A549 (cell line): ENCODE measurements around the gene MTG2. TPM values are rescaled to one million over a fixed set of nuclear protein-coding genes. Genes with fewer than 3 reads are reported as not detected.

Experiments used
- ATAC-seq, 2 experiments: fragments of 200-7000 bp in 1 of 2; fragments of >200 bp in 1 of 2; cut with Nextera tagmentation in 1 of 2; cut with Tn5 transposase in 1 of 2; 3 replicates each; pipeline versions ENCODE4 v1.8.0 to v1.9.1; 2018 to 2020; ENCODE audit warnings: mild to moderate bottlenecking in 1 of 2, moderate library complexity in 1 of 2
- CTCF ChIA-PET: fragments of 300-600 bp; sonication (Branson Sonifier 250); formaldehyde crosslinking; extraction: SDS; loops from one replicate; lab custom pipeline; 2021; ENCODE audit warnings: antibody characterized with exemption, inconsistent platforms; lab: Yijun Ruan, JAX
- POLR2A ChIA-PET: fragments of 350-600 bp; formaldehyde crosslinking; extraction: SDS; loops from one replicate; lab custom pipeline; 2021; ENCODE audit warnings: antibody characterized with exemption, inconsistent platforms; lab: Yijun Ruan, JAX
- DNase-seq, 2 experiments: peaks; one replicate each; pipeline versions ENCODE4 v3.0.0 to v3.0.0-alpha.2; 2011 to 2016; ENCODE audit warnings: low read depth in 1 of 2, low spot score in 1 of 2
- FAIRE-seq: peaks from 2 replicates; lab custom pipeline; 2011; peaks lifted over from hg19 to GRCh38; lab: Jason Lieb, UNC
- H3K27ac ChIP-seq, 2 experiments: fragments of >200 bp; sonication (Bioruptor Twin); formaldehyde crosslinking; 3 replicates each; pipeline ENCODE4 v1.5.1; 2016 to 2017
- H3K4me1 ChIP-seq: fragments of >200 bp; sonication (Bioruptor Twin); formaldehyde crosslinking; 3 replicates; pipeline ENCODE4 v1.6.1; 2016
- H3K4me2 ChIP-seq: fragments of >200 bp; sonication (Bioruptor Twin); formaldehyde crosslinking; 3 replicates; pipeline ENCODE4 v1.6.1; 2016
- H3K4me3 ChIP-seq: fragments of >200 bp; sonication (Bioruptor Twin); formaldehyde crosslinking; 3 replicates; pipeline ENCODE4 v1.5.1; 2016
- H3K9me3 ChIP-seq: fragments of >200 bp; sonication (Bioruptor Twin); formaldehyde crosslinking; 3 replicates; pipeline ENCODE4 v1.6.1; 2016
- CHD2 ChIP-seq: fragments of 150-350 bp; IDR thresholded peaks from 2 replicates; pipeline ENCODE4 v1.6.1; 2014; ENCODE audit warnings: low read length; ENCODE audit not compliant: partially characterized antibody
- EHMT2 ChIP-seq: fragments of 200-600 bp; sonication (generic); IDR thresholded peaks from 2 replicates; pipeline ENCODE4 v1.6.1; 2016; ENCODE audit warnings: antibody characterized with exemption, low read depth, mild to moderate bottlenecking, moderate library complexity
- ESRRA ChIP-seq: fragments of 150-350 bp; IDR thresholded peaks from 2 replicates; pipeline ENCODE4 v1.6.1; 2014; ENCODE audit warnings: mild to moderate bottlenecking, low read length, borderline replicate concordance
- FOSB ChIP-seq: fragments of 250-450 bp; sonication (Bioruptor Pico); IDR thresholded peaks from 2 replicates; pipeline ENCODE4 v1.5.0; 2020; ENCODE audit warnings: mild to moderate bottlenecking, moderate library complexity
- FOXS1 ChIP-seq: fragments of 250-450 bp; sonication (Bioruptor Pico); IDR thresholded peaks from 2 replicates; pipeline ENCODE4 v1.5.0; 2020; ENCODE audit warnings: mild to moderate bottlenecking, moderate library complexity
- HDAC2 ChIP-seq: fragments of 200-600 bp; sonication (generic); IDR thresholded peaks from 2 replicates; pipeline ENCODE4 v1.6.1; 2016
- JUN ChIP-seq, 2 experiments: fragments of >200 bp; sonication (Bioruptor Twin); formaldehyde crosslinking; IDR thresholded peaks; 2 replicates in 1 of 2; 3 replicates in 1 of 2; pipeline ENCODE4 v1.6.1; 2016 to 2017
- KDM5A ChIP-seq: fragments of 200-600 bp; sonication (generic); IDR thresholded peaks from 2 replicates; pipeline ENCODE4 v1.6.1; 2016; ENCODE audit warnings: antibody characterized with exemption, mild to moderate bottlenecking
- MAFK ChIP-seq: fragments of 450-650 bp; IDR thresholded peaks from 2 replicates; pipeline ENCODE4 v1.6.1; 2014; ENCODE audit not compliant: partially characterized antibody
- MAX ChIP-seq: IDR thresholded peaks from 2 replicates; pipeline ENCODE4 v1.6.1; 2012
- NPAS2 ChIP-seq: fragments of 250-450 bp; sonication (Bioruptor Pico); IDR thresholded peaks from 2 replicates; pipeline ENCODE4 v1.8.0; 2022; ENCODE audit warnings: mild to moderate bottlenecking, moderate library complexity, borderline replicate concordance
- PHF8 ChIP-seq: fragments of 200-600 bp; sonication (generic); IDR thresholded peaks from 2 replicates; pipeline ENCODE4 v1.6.1; 2016; ENCODE audit warnings: low read depth, mild to moderate bottlenecking, antibody characterized with exemption, moderate library complexity, borderline replicate concordance
- RAD21 ChIP-seq, 2 experiments: fragments of >200 bp in 1 of 2; sonication (Bioruptor Twin) in 1 of 2; formaldehyde crosslinking in 1 of 2; IDR thresholded peaks in 1 of 2; conservative IDR thresholded peaks in 1 of 2; 2 replicates in 1 of 2; 3 replicates in 1 of 2; pipeline ENCODE4 v1.6.1; 2012 to 2018; ENCODE audit warnings: inconsistent platforms in 1 of 2
- RARB ChIP-seq: fragments of 250-450 bp; sonication (Bioruptor Pico); IDR thresholded peaks from 2 replicates; pipeline ENCODE4 v1.8.0; 2021; ENCODE audit warnings: mild to moderate bottlenecking, moderate library complexity
- RCOR1 ChIP-seq: fragments of 150-350 bp; IDR thresholded peaks from 2 replicates; pipeline ENCODE4 v1.6.1; 2014; ENCODE audit warnings: antibody characterized with exemption, low read length, low read depth
- REST ChIP-seq: fragments of 200-600 bp; sonication (generic); IDR thresholded peaks from 2 replicates; pipeline ENCODE4 v1.6.1; 2016; ENCODE audit warnings: antibody characterized with exemption, mild to moderate bottlenecking, moderate library complexity
- ZNF302 ChIP-seq: fragments of 250-450 bp; sonication (Bioruptor Pico); IDR thresholded peaks from 2 replicates; pipeline ENCODE4 v1.9.0; 2021; ENCODE audit warnings: inconsistent platforms, mild to moderate bottlenecking, moderate library complexity
- ZSCAN20 ChIP-seq: fragments of 250-450 bp; sonication (Bioruptor Pico); IDR thresholded peaks from 2 replicates; pipeline ENCODE4 v1.8.0; 2022; ENCODE audit warnings: mild to moderate bottlenecking, moderate library complexity
- WGBS: methylation state at CpG from one replicate; pipeline ENCODE4 v1.1.6; 2017; ENCODE audit errors: missing lambda C conversion rate; 5-methylcytosine and 5-hydroxymethylcytosine counted together
- polyA plus RNA-seq, 4 experiments: library from polyadenylated mRNA; depleted of rRNA in 3 of 4; stranded (reverse); fragments of >200 nt; fragmentation: RNase III in 1 of 4; extraction: RNeasy Plus Mini Kit Qiagen cat#74134 plus additional on column Dnase treatment in 1 of 4; gene quantifications; 2 replicates in 3 of 4; 3 replicates in 1 of 4; pipeline ENCODE4 v1.2.3, GENCODE V29; 2011 to 2017
- TF ChIP-seq, protein P1 (sequence below): IDR thresholded peaks from 2 replicates; pipeline ENCODE4 v1.6.1; 2012

Gene MTG2
- polyA plus RNA-seq, 2 of the 4 experiments (the other 2 are of a cell fraction): 21.9 to 28.7 TPM

DNA sequence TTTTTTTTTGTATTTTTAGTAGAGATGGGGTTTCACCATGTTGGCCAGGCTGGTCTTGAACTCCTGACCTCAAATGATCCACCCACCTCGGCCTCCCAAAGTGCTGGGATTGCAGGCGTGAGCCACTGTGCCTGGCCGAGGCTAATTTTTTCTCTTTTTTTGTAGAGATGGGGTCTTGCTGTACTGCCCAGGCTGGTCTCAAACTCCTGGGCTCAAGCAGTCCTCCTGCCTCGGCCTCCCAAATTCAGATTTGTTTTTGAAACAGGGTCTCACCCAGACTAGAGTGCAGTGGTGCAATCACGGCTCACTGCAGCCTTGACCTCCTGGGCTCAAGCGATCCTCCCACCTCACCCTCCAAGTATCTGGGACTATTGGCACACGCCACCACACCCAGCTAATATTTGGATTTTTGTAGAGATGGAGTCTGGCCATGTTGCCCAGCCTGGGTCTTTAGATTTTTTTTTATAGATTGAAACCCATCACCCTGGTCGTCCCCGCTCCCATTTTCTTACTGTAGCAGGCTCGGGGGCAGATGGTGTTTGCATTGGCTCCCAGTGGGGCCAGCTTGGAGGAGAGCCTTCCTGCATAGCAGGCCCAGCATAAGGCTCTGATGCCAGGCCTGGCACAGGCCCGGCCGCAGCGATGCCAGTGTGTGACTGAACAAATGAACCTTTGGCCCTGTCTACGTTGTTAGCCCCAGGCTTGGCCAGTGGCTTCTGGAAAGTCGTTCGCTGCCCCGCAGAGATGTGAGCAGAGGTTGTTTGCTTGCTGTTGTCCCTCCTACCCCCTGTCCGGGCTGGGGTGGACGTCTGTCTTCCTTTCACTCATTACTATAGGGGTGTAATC, 4.3 kb upstream of the MTG2 start (continued):
- TF ChIP-seq REST: no peak

DNA sequence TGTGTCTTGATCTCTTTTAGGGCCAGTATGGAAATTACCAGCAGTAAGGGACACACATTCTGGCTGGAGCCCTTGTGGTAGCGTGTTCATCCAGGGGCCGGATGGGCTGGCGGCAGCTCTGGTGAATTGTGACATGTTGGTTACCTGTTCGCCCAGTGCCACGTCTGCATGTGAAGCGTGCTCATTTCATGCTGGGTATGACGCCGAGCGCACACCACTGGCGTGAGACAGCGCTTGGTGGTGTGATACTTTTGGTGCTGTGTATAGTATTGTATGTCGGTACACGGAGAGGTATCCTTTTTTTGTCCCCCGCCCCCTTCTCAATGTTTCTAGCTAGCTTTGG, 3.7 kb upstream of the MTG2 start:
- Histone ChIP-seq H3K9me3 (no peaks in the 10 kb centered on the region), H3K4me2 (no peak overlapping the region), H3K27ac (no peak overlapping the region), H3K4me3 (no peak overlapping the region), H3K4me1 (peaks cover 10% of the 10 kb centered on the region; the same call in 2 of the 3 replicates)
- FAIRE-seq: no peak
- WGBS: 94% methylated on average over 14 of the region's 14 CpGs
- POLR2A ChIA-PET: no interaction called here
- CTCF ChIA-PET: no interaction called here
- no peak for ATAC-seq
- DNase-seq: no peak
- no peak for TF ChIP-seq CHD2
- TF ChIP-seq FOSB (CRISPR knock-in tag): no peak
- TF ChIP-seq HDAC2: no peak
- no peak for TF ChIP-seq ZSCAN20 (CRISPR knock-in tag)
- TF ChIP-seq, protein P1, sequence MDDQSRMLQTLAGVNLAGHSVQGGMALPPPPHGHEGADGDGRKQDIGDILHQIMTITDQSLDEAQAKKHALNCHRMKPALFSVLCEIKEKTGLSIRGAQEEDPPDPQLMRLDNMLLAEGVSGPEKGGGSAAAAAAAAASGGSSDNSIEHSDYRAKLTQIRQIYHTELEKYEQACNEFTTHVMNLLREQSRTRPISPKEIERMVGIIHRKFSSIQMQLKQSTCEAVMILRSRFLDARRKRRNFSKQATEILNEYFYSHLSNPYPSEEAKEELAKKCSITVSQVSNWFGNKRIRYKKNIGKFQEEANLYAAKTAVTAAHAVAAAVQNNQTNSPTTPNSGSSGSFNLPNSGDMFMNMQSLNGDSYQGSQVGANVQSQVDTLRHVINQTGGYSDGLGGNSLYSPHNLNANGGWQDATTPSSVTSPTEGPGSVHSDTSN: no peak
- no peak for TF ChIP-seq ESRRA
- no peak for TF ChIP-seq RCOR1
- TF ChIP-seq PHF8: no peak
- TF ChIP-seq RAD21 (conservative IDR thresholded peaks at IDR 0.05 in 1 of 2, IDR thresholded peaks at IDR 0.05 in 1 of 2): no peak
- TF ChIP-seq NPAS2 (CRISPR knock-in tag): no peak
- no peak for TF ChIP-seq RARB (CRISPR knock-in tag)
- TF ChIP-seq EHMT2: no peak
- no peak for TF ChIP-seq ZNF302 (CRISPR knock-in tag)
- TF ChIP-seq JUN (IDR thresholded peaks at IDR 0.05): no peak
- no peak for TF ChIP-seq KDM5A
- no peak for TF ChIP-seq FOXS1 (CRISPR knock-in tag)

DNA sequence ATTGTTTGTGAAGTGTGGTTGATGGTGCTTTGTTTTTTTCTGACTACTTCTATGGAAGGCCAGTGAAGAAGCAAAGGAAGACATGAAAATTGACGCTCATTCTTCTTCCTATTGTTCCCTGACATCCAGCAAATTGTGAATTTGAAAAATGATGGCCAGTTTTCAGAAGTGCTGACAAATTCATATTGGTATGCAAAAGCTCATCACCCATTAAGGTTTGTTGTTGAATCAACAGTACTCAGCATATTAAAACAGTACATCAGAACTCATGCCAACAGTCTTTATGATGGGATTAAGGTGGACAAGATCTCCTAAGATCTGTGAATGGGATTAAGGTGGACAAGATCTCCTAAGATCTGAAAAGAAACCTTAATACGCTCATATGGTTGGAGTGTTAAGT, 1.0 kb upstream of the MTG2 start:
- WGBS: 97% methylated on average over 2 of the region's 2 CpGs
- FAIRE-seq: no peak
- H3K27ac ChIP-seq: peak overlapping the region; percentile 85 to 97

More for the DNA sequence above, 1.0 kb upstream of the MTG2 start:
- DNase-seq (no peak), ATAC-seq (no peak)
- H3K4me3 ChIP-seq: peak overlapping the region; percentile 64
- TF ChIP-seq MAX (no peak), MAFK (peak; percentile 28)
- CTCF ChIA-PET: no interaction called here
- H3K4me1 ChIP-seq: peaks cover 14% of the 10 kb centered on the region; the same call in 2 of the 3 replicates
- no peaks in the 10 kb centered on the region for H3K9me3 ChIP-seq
- POLR2A ChIA-PET: no interaction called here
- peak overlapping the region; percentile 90 for H3K4me2 ChIP-seq
